Activated effector memory CD4-positive, alpha-beta T cell treated with anti-CD3 and anti-CD28 coated beads, Interleukin-2, amount 50 U/mL, for 16 hours (primary cell): ENCODE results near the gene ARFIP2.

ENCODE experiments used
- DNase-seq: peaks from one replicate; pipeline ENCODE4 v3.0.0-alpha.2; 2020

Gene ARFIP2

GRCh38 chr11:6481924-6482275 lies 769 bp upstream of the ARFIP2 start:
- DNase-seq = peak; percentile 67

DNA sequence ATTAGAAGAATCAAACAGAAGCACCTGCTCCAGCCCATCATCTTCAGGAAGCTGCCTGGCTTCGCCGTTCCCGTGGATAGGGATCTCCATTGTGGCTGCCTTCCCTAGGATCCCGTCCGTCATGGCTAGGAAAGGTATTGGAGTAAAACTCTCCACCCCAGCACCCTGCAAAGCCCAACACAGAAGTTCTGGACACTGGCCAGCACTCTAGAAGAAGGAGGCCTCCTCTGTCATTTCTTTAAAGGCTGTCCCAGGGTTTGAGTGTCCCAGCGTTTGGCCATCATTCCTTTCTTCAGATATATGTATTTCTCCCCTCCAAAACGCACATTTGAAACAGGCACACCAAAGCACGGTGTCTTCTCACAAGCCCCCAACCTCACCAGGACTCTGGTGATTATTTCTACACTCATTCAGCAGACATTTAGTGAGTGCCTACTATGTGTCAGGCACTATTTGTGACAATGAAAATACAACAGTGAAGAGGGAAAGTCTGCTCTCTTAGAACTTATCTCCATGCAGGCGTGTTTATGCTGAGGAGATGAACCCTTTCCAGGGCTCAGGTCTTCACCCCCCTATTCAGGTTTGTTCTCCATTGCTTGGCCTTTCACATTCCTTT lies 724 bp downstream of the ARFIP2 start:
- DNase-seq = no peak

- DNase-seq = no peak
These were observed 4.6 kb downstream of the ARFIP2 start for GRCh38 chr11:6476571-6476970.

DNA sequence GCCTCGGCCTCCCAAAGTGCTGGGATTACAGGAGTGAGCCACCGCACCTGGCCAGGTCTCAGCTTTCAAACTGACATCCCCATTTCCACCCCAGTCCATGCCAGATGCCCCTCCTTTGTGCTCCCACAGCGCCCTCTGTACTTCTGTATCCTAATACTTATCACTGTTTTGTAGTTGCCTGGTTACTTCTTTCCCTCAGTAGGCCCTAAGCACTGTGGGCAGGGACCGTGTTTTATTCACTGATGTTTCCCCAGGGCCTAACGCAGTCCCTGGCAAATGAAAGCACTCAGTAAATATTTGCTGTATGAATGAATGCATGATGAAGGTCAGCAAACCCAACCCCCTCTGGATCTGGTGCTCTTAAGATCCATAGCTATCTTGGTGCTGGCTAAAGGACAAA lies 5.2 kb downstream of the ARFIP2 start:
- no peak for DNase-seq

- DNase-seq = no peak
These were observed 6.2 kb downstream of the ARFIP2 start for GRCh38 chr11:6474806-6475500.

- no peak for DNase-seq
These were observed 6.7 kb downstream of the ARFIP2 start for GRCh38 chr11:6474413-6474792.

- DNase-seq = peak; percentile 92
These were observed 7.4 kb downstream of the ARFIP2 start, which contains the start of gene TRIM3 for GRCh38 chr11:6473451-6474412. Gene TRIM3, minus strand, starts transcription at chr11:6473941. Its CDS starts 8,246 bp downstream, at chr11:6465695.

DNA sequence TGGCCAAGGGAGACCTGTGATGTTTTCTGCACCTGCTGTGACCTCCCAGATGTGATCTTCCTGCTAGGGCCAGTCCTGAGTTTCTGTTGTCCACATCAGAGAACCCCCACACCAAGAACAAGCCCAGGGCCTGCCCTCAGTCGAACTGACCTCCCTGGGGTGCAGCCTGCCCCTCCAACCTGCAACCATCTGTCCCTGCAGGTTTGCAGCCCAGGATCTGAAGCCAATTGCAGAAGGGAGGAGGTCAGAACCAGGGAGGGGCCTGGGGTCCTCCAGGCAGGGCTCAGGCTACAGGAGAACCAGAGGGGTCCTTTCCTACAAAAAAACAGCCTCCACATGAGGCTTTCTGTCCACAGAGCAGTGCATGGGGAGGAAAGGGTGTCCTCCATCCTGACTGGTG lies 8.2 kb downstream of the ARFIP2 start:
- no peak for DNase-seq

DNA sequence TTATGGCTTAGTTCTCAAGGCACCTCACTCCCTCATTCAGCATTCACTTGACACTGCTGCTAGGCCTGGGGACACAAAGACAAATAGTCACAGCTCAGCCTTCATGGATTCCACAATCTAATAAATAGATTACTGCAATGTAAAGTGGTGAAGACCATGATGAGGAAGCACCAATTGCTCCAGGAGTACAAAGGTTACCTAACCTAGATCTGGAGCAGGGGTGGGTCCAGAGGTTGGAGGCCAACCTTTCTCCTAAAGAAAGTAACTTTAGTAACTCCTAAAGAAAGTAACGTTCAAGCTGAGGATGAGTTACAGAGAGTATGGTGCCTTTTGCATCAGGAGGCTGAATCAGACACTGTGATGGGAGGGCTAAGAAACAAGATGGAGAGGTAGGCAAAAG lies 11.5 kb downstream of the ARFIP2 start:
- no peak for DNase-seq

DNA sequence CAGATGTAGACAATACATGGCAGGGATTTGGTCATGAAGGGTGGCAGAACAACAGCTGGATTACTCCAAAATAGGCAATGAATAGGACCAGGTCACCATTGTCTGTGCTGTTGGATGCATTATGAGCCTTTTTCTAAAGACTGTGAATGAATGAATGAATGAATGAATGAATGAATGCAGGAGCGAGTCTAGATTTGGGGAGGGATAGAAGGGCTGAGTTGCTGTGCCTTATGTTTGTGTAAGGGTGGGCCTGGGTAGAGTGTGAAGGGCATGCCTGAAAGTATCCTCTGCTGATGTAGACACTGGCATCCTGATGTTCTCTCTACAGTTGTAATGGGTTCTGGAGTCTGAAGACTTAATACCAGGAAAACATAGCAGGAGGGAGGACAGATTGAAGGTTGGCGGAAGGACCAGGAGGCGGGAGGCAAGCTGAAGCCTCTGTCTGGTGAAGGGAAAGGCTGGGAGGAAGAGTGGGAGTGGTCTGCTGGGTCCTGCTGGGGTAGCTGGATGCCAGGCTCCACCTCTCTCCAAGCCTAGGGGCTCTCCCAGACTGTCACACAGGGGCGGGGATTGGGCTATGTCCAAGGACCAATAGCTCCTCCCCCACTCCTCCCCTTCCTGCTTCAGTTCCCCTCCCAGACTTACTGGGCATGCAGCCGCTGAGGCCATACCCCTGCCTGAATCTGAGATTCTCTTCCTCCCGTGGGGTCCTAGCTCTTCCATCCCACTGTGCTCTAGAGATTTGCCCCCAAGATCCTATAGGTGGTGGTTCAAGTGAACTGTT lies 12.2 kb downstream of the ARFIP2 start:
- no peak for DNase-seq

DNA sequence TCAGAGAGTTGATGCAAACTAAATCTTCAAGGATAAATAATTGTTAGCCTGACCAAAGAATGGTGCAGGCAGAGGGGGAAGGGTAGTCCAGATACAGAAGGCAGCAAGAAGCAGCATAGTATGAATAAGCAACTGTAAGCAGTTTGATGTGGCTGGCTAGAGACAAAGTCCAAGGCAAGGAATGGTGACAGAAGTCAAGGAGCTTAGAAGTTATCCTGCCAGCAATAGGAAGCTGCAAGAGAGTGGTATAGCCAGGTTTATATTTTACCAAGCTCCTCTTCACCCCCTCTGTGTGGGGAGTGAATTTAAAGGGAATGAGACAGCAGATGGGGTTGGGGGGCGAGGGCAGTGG lies 22.1 kb downstream of the ARFIP2 start:
- no peak for DNase-seq

DNA sequence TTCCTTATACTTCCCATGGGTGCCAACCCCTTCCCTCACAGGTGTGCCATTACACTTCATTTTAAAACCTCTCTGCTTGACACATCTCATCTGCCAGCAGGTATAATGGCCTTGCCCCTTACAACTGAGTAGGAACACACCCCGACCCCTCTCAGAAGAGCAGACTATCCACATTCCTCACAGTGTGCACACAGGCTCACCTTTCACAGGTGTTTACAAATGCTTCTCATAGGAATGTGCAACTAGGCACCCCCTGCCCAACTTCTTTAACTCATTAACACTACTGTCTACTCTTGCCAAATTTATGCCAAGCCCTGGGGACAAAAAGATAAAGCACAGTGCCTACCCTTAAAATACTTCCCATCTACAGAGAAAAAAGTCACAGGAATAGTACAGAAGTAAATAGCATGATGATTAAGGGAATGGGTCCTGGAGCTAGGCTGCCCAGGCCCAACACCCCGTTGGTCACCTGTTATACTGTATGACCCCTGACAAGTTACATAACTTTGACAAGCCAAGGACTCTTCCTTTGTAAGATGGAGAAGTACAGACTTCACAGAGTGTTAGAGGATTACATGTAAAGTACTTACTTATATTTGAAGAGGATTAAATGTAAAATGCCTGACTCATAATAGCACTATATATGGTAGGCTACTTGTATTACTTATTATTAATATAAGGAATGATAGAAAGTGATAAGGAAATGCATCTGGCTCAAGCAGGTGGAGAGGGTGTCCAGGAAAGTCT lies 22.6 kb downstream of the ARFIP2 start:
- DNase-seq = no peak

- DNase-seq = no peak
These were observed 23.4 kb downstream of the ARFIP2 start for GRCh38 chr11:6457581-6458320.

DNA sequence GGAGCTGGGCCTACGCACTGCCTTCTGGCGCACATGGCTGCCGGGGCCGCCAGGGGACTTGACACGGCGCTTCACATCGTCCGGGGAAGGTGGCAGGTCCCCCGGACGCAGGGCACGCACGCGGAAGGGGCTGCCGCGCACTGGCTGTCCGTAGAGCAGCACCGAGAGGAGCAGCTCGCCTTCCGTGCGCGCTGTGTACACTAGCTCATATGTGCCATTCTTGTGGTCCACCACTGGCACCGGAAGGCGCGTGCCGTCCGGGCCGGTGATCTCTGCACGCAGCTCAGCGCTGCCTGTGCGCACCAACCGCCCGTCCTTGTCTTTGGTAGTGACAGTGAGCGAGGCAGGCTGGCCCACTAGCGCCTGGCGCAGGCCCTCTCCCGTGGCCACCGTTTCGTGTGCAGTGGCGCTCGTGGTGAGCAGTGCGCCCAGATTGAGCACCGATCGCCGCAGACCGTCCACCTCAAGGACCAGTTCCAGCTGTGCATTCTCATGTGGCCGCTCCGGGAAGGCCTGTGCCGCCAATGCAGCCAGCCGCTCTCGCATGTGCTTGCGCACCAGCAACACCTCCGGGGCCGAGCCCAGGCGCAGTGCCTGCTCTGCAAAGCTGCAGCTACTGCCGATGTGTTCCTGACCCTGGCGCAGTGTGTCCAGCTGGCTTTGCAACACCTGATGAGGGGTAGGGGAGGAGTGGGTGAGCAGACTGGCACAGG lies 24.6 kb downstream of the ARFIP2 start:
- DNase-seq = no peak

DNA sequence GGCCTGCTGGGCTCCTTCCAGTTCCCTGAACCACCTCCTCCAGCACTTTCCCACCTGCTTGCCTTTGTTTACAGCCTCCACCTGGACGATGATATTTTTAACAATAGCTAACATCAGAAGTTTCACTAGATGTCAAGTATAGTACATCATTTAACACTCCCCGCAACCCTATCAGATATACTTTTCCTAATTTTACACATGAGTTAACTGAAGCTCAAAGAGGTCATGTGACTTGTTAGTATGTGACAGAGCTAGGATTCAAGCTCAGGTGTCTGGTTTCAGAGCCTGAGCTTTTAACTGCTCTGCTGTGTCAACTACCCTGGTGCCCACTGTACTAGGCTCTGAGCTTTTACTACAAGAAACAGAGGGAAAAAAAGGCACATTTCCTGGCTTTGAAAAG lies 26.1 kb downstream of the ARFIP2 start:
- DNase-seq = no peak

- DNase-seq = no peak
These were observed 28.0 kb downstream of the ARFIP2 start for GRCh38 chr11:6453152-6453551.

DNA sequence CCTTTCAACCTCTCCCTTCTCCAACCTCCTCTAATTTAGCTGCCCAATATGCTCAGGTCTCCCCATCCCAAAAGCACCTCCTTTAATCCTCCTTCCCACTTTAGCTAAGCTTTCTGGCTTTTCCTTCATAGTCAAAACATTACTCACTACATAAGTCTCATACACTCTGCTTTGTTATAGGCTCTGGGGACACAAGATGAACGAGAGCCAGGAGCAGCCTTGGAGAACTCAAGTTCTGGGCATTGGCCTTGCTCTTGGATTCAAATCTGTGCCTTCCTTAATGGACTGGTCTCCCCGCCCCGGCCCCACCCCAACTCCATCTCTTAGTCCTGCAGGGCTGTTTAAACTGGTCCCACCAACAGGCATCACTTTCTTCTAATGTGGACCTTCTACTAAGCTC lies 28.9 kb downstream of the ARFIP2 start:
- DNase-seq = no peak

- DNase-seq = no peak
These were observed 32.6 kb downstream of the ARFIP2 start for GRCh38 chr11:6448574-6448973.

- peak; percentile 82 for DNase-seq
These were observed 37.7 kb downstream of the ARFIP2 start for GRCh38 chr11:6443269-6444003.

DNA sequence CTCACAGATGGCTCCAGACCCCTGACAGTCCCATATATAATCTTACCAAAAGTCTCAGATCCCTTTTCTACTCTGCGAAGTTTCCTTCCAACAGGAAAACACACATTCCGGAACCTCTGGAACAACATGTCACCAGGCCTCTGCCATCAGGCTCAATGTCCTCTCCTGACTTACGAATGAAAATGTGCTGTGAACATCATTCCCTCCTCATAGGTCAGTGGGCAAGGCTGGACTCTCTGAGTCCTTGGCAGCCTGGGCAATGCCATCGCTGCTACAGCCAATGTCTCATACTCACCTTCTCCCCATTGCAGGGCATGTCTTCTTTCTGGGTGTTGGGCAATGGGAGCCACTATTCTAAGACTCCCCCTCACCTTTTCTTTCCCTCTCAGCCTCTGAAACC lies 38.7 kb downstream of the ARFIP2 start:
- no peak for DNase-seq
